Lung (tissue), 12 donors: ENCODE data around the gene AP4M1. TPM values are rescaled to one million over a fixed set of nuclear protein-coding genes. Genes with fewer than 3 reads are reported as not detected.

ENCODE experiments used
- ATAC-seq: fragments of 200-7000 bp; cut with Tn5 transposase; one replicate; pipeline ENCODE4 v1.9.1; 2020; ENCODE audit warnings: moderate number of reproducible peaks; ENCODE audit not compliant: insufficient read depth, low FRiP score
- DNase-seq, 3 donors: peaks; one replicate each; pipeline ENCODE4 v3.0.0-alpha.2; 2013 to 2017
- H3K27ac ChIP-seq, 2 donors: one replicate each; pipeline ENCODE4 v1.5.1; 2013; ENCODE audit warnings: mild to moderate bottlenecking in 2 of 2, moderate library complexity in 2 of 2, control low read depth in 1 of 2, inconsistent platforms in 1 of 2, low read depth in 1 of 2, low read length in 1 of 2
- H3K27me3 ChIP-seq, 3 donors: one replicate each; pipeline ENCODE4 v1.5.1; 2013; ENCODE audit warnings: low read length in 2 of 3; ENCODE audit not compliant: control insufficient read depth in 3 of 3, insufficient read depth in 3 of 3
- H3K36me3 ChIP-seq, 4 donors: one replicate each; pipeline ENCODE4 v1.5.1; 2013; ENCODE audit warnings: low read length in 4 of 4, mild to moderate bottlenecking in 1 of 4, moderate library complexity in 1 of 4; ENCODE audit not compliant: control insufficient read depth in 4 of 4, insufficient read depth in 4 of 4
- H3K4me1 ChIP-seq, 5 donors: one replicate each; pipeline ENCODE4 v1.5.1; 2013; ENCODE audit warnings: low read length in 5 of 5, mild to moderate bottlenecking in 2 of 5, moderate library complexity in 1 of 5; ENCODE audit not compliant: control insufficient read depth in 5 of 5, insufficient read depth in 5 of 5
- H3K4me3 ChIP-seq: one replicate; pipeline ENCODE4 v1.5.1; 2013; ENCODE audit warnings: mild to moderate bottlenecking, control low read depth, moderate library complexity
- H3K9ac ChIP-seq, 2 donors: one replicate each; pipeline ENCODE4 v1.5.1; 2013; ENCODE audit warnings: low read length in 2 of 2, control low read depth in 1 of 2; ENCODE audit not compliant: insufficient read depth in 1 of 2
- H3K9me3 ChIP-seq, 4 donors: one replicate each; pipeline ENCODE4 v1.5.1; 2013; ENCODE audit warnings: low read length in 3 of 4, mild to moderate bottlenecking in 1 of 4, moderate library complexity in 1 of 4; ENCODE audit not compliant: control insufficient read depth in 4 of 4, insufficient read depth in 3 of 4
- WGBS, 2 donors: extraction: QIAGEN DNeasy Blood & Tissue Kit; methylation state at CpG; one replicate each; pipeline ENCODE4 v1.1.7; 2013; 5-methylcytosine and 5-hydroxymethylcytosine counted together
- polyA plus RNA-seq, 2 donors: library from polyadenylated mRNA; stranded (reverse); fragments of 200-250 nt; gene quantifications; one replicate each; pipeline ENCODE4 v1.2.1, GENCODE V29; 2013
- total RNA-seq, 2 donors: library from RNA; depleted of rRNA in 1 of 2; stranded (reverse); fragments of >200 nt in 1 of 2; gene quantifications; one replicate each; pipeline ENCODE4 v1.2.1, GENCODE V29; 2014 to 2021
- TF ChIP-seq, protein P1 (sequence below): IDR thresholded peaks from 2 replicates; pipeline ENCODE4 v1.5.1; 2012; ENCODE audit warnings: mild to moderate bottlenecking; ENCODE audit errors: control extremely low read depth, extremely low read depth
- donor health status: control.
- donor health status: control.
- donor health status: Bipolar disorder and iron deficiency.
- donor health status: healthy.
- donor health status: DM: yes; HTN: yes; CAD: no.

The AP4M1 gene
- total and polyA plus RNA-seq, 4 donors: 14.8 to 24.2 (median 17.1) TPM

GRCh38 chr7:100085515-100085914, 15.9 kb upstream of the AP4M1 start:
- Histone ChIP-seq H3K27ac (no peak overlapping the region), H3K36me3 (peaks cover 2 to 8% (median 3%) of the 10 kb centered on the region in 4 donors), H3K4me1 (peaks cover 2 to 26% (median 5%) of the 10 kb centered on the region in 5 donors), H3K9me3 (no peaks in the 10 kb centered on the region), H3K4me3 (no peak overlapping the region), H3K9ac (no peak overlapping the region), H3K27me3 (no peaks in the 10 kb centered on the region)
- no peak for DNase-seq
- no peak for ATAC-seq
- WGBS, 2 donors: 27 to 50% methylated on average over 3 of the region's 3 CpGs
- TF ChIP-seq, protein P1, sequence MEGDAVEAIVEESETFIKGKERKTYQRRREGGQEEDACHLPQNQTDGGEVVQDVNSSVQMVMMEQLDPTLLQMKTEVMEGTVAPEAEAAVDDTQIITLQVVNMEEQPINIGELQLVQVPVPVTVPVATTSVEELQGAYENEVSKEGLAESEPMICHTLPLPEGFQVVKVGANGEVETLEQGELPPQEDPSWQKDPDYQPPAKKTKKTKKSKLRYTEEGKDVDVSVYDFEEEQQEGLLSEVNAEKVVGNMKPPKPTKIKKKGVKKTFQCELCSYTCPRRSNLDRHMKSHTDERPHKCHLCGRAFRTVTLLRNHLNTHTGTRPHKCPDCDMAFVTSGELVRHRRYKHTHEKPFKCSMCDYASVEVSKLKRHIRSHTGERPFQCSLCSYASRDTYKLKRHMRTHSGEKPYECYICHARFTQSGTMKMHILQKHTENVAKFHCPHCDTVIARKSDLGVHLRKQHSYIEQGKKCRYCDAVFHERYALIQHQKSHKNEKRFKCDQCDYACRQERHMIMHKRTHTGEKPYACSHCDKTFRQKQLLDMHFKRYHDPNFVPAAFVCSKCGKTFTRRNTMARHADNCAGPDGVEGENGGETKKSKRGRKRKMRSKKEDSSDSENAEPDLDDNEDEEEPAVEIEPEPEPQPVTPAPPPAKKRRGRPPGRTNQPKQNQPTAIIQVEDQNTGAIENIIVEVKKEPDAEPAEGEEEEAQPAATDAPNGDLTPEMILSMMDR: no peak

GRCh38 chr7:100087055-100087750, 14.2 kb upstream of the AP4M1 start:
- Histone ChIP-seq H3K9ac (no peak overlapping the region), H3K36me3 (peaks cover 2 to 17% (median 15%) of the 10 kb centered on the region in 4 donors), H3K9me3 (no peaks in the 10 kb centered on the region), H3K27ac (no peak overlapping the region), H3K4me1 (peaks cover 0 to 22% (median 5%) of the 10 kb centered on the region in 5 donors), H3K27me3 (no peaks in the 10 kb centered on the region), H3K4me3 (no peak overlapping the region)
- 83 to 88% methylated on average over 10 of the region's 10 CpGs for WGBS, 2 donors
- DNase-seq: peak in 2 of 3 donors; percentile 49 to 54
- no peak for ATAC-seq
- TF ChIP-seq, protein P1: no peak

DNA sequence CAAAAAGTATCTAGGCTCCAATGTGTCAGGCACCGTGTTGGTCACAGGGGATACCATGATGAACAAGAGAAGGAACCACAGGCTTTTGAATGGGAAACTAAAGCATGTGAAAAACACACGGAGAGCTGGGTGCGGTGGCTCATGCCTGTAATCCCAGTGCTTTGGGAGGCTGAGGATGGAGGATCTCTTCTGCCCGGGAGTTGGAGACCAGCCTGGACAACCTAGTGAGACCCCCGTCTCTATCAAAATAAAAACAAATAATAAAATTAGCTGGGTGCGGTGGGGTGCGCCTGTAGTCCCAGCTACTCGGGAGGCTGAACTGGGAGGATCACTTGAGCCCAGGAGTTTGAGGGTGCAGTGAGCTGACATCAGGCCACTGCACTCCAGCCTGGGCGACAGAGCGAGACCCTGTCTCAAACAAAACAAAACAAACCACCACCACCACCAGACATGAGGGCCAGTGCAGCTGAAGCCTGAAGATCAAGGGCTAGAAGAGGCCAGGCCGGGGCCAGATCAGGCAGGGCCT, 13.3 kb upstream of the AP4M1 start:
- H3K9ac ChIP-seq: peak overlapping the region in 1 of 2 donors; percentile 66
- no peak for DNase-seq
- ATAC-seq: no peak
- TF ChIP-seq, protein P1: no peak
- peaks cover 2 to 24% (median 19%) of the 10 kb centered on the region in 4 donors for H3K36me3 ChIP-seq
- H3K27me3 ChIP-seq: no peaks in the 10 kb centered on the region
- peaks cover 0 to 18% (median 2%) of the 10 kb centered on the region in 5 donors for H3K4me1 ChIP-seq
- H3K9me3 ChIP-seq: no peaks in the 10 kb centered on the region
- H3K4me3 ChIP-seq: no peak overlapping the region
- WGBS, 2 donors: 74 to 79% methylated on average over 11 of the region's 11 CpGs
- peak overlapping the region; percentile 89 to 91 for H3K27ac ChIP-seq
